ENCODE data around the gene GALNT16. TPM values are rescaled to one million over a fixed set of nuclear protein-coding genes. Genes with fewer than 3 reads are reported as not detected.

The GALNT16 gene
- total RNA-seq, 1 donor from 2014 or later = 3.1 TPM

- Mint-ChIP-seq H3K27ac (ENCODE audit: unreplicated experiment) (no peak overlapping the region), H3K4me3 (ENCODE audit: unreplicated experiment) (no peak overlapping the region), H3K9me3 (ENCODE audit: unreplicated experiment) (no peaks in the 10 kb centered on the region), H3K27me3 (ENCODE audit: unreplicated experiment) (no peaks in the 10 kb centered on the region), H3K36me3 (ENCODE audit: unreplicated experiment) (peaks cover 6% of the 10 kb centered on the region), H3K4me1 (ENCODE audit: unreplicated experiment) (peaks cover 30% of the 10 kb centered on the region)
- DNase-seq (ENCODE audit: extremely low spot score, unreplicated experiment) = no peak
- no peak for TF ChIP-seq CTCF (IDR thresholded peaks at IDR 0.05)
These were observed 144.5 kb downstream of the GALNT16 start for GRCh38 chr14:69404478-69404877.

- peaks cover 26% of the 10 kb centered on the region for H3K4me1 Mint-ChIP-seq (ENCODE audit: unreplicated experiment)
- H3K27me3 Mint-ChIP-seq (ENCODE audit: unreplicated experiment) = no peaks in the 10 kb centered on the region
- H3K36me3 Mint-ChIP-seq (ENCODE audit: unreplicated experiment) = peaks cover 6% of the 10 kb centered on the region
- no peak for DNase-seq (ENCODE audit: extremely low spot score, unreplicated experiment)
- no peak overlapping the region for H3K27ac Mint-ChIP-seq (ENCODE audit: unreplicated experiment)
- H3K4me3 Mint-ChIP-seq (ENCODE audit: unreplicated experiment) = no peak overlapping the region
- TF ChIP-seq CTCF (IDR thresholded peaks at IDR 0.05) = no peak
- no peaks in the 10 kb centered on the region for H3K9me3 Mint-ChIP-seq (ENCODE audit: unreplicated experiment)
These were observed 144.9 kb downstream of the GALNT16 start for GRCh38 chr14:69404883-69405282.

GRCh38 chr14:69405762-69406161 is 145.8 kb downstream of the GALNT16 start:
- no peak for TF ChIP-seq CTCF (IDR thresholded peaks at IDR 0.05)
- Mint-ChIP-seq H3K9me3 (ENCODE audit: unreplicated experiment) (no peaks in the 10 kb centered on the region), H3K4me1 (ENCODE audit: unreplicated experiment) (peaks cover 18% of the 10 kb centered on the region), H3K4me3 (ENCODE audit: unreplicated experiment) (no peak overlapping the region), H3K36me3 (ENCODE audit: unreplicated experiment) (peaks cover 6% of the 10 kb centered on the region), H3K27me3 (ENCODE audit: unreplicated experiment) (no peaks in the 10 kb centered on the region), H3K27ac (ENCODE audit: unreplicated experiment) (no peak overlapping the region)
- DNase-seq (ENCODE audit: extremely low spot score, unreplicated experiment) = no peak

Other genes with a start within 250 kb of the GALNT16 start
- 49.5 and 56.1 TPM in 2 replicates for gene DCAF5, start 107.0 kb upstream of the GALNT16 start, total RNA-seq
- gene EXD2, start 68.7 kb upstream of the GALNT16 start, total RNA-seq = 32.9 and 44.3 TPM in 2 replicates
- gene ERH, start 138.1 kb downstream of the GALNT16 start, total RNA-seq = 193 and 211 TPM in 2 replicates
- 72.8 and 76.9 TPM in 2 replicates for gene SLC39A9, start 138.5 kb downstream of the GALNT16 start, total RNA-seq
- 0.08 and 0.10 TPM in 2 replicates for gene PLEKHD1, start 224.6 kb downstream of the GALNT16 start, total RNA-seq

All from osteocyte (in vitro differentiated cells).